Putamen (tissue), 1 donor: Measurements from ENCODE around the gene MUTYH.
A peak's percentile ranks its signal among the peaks of the same experiment; 100 is the strongest.
"Not testable (repeated sequence)": the region's sequence is repeated elsewhere in the genome, so short reads cannot be mapped to it uniquely, and the experiment has no call there.

Experiments
- DNase-seq: peaks from one replicate; pipeline ENCODE4 v3.0.0-alpha.2; 2016; ENCODE audit warnings: low spot score

The MUTYH gene

GRCh38 chr1:45339789-45340558 lies at the start of gene MUTYH, which contains the start of gene TOE1:
TSS of gene MUTYH (minus strand) at chr1:45340440. CDS start at chr1:45334505, 5,935 bp downstream.
TSS of gene TOE1 (plus strand) at chr1:45340170. CDS start at chr1:45340253, 83 bp downstream.
- peak; percentile 90 for DNase-seq

- no peak for DNase-seq
Measured at GRCh38 chr1:45386219-45386618, 46.0 kb upstream of the MUTYH start.

- DNase-seq: no peak
Measured at GRCh38 chr1:45385302-45385701, 45.1 kb upstream of the MUTYH start.

- not testable (repeated sequence) for DNase-seq
Measured at GRCh38 chr1:45384213-45384612, 44.0 kb upstream of the MUTYH start.

GRCh38 chr1:45383191-45383590 lies 43.0 kb upstream of the MUTYH start:
- DNase-seq: no peak

- DNase-seq: no peak
Measured at GRCh38 chr1:45381243-45381642, 41.0 kb upstream of the MUTYH start.

GRCh38 chr1:45380730-45381129 lies 40.5 kb upstream of the MUTYH start:
- DNase-seq: no peak

- no peak for DNase-seq
Measured at GRCh38 chr1:45380125-45380524, 39.9 kb upstream of the MUTYH start.

GRCh38 chr1:45379524-45379923 lies 39.3 kb upstream of the MUTYH start:
- no peak for DNase-seq

GRCh38 chr1:45378184-45378583 lies 37.9 kb upstream of the MUTYH start:
- no peak for DNase-seq

- no peak for DNase-seq
Measured at GRCh38 chr1:45375104-45376090, 35.2 kb upstream of the MUTYH start.

- no peak for DNase-seq
Measured at GRCh38 chr1:45373573-45373972, 33.3 kb upstream of the MUTYH start.

- DNase-seq: no peak
Measured at GRCh38 chr1:45370575-45370974, 30.3 kb upstream of the MUTYH start.

- DNase-seq: peak; percentile 29
Measured at GRCh38 chr1:45365051-45365450, 24.8 kb upstream of the MUTYH start.

- DNase-seq: no peak
Measured at GRCh38 chr1:45364294-45364693, 24.1 kb upstream of the MUTYH start.

- peak; percentile 29 for DNase-seq
Measured at GRCh38 chr1:45360981-45361380, 20.7 kb upstream of the MUTYH start.

GRCh38 chr1:45359882-45360513 lies 19.8 kb upstream of the MUTYH start:
- DNase-seq: peak; percentile 74

GRCh38 chr1:45356186-45356585 lies 15.9 kb upstream of the MUTYH start:
- DNase-seq: no peak

GRCh38 chr1:45355683-45356082 lies 15.4 kb upstream of the MUTYH start:
- no peak for DNase-seq

GRCh38 chr1:45354838-45355237 lies 14.6 kb upstream of the MUTYH start:
- DNase-seq: no peak

- DNase-seq: peak; percentile 32
Measured at GRCh38 chr1:45353685-45354084, 13.4 kb upstream of the MUTYH start.

- no peak for DNase-seq
Measured at GRCh38 chr1:45351508-45351907, 11.3 kb upstream of the MUTYH start.
